H9 (cell line): ENCODE data around the gene UMAD1. TPM values are rescaled to one million over a fixed set of nuclear protein-coding genes. Genes with fewer than 3 reads are reported as not detected.

Experiments used
- DNase-seq: peaks from one replicate; pipeline ENCODE4 v3.0.0-alpha.2; 2017
- H2AFZ ChIP-seq: one replicate; pipeline ENCODE4 v1.6.1; 2013; ENCODE audit warnings: mild to moderate bottlenecking, low read length, control low read depth, moderate library complexity
- H2AK5ac ChIP-seq: 2 replicates; pipeline ENCODE4 v1.6.1; 2013; ENCODE audit warnings: low read length, control low read depth, mixed read lengths; ENCODE audit not compliant: insufficient read length
- H2BK120ac ChIP-seq: one replicate; pipeline ENCODE4 v1.6.1; 2013; ENCODE audit warnings: low read depth, mild to moderate bottlenecking, low read length, control low read depth, inconsistent platforms; ENCODE audit not compliant: poor library complexity, severe bottlenecking
- H2BK12ac ChIP-seq: 2 replicates; pipeline ENCODE4 v1.6.1; 2013; ENCODE audit warnings: low read length, control low read depth, mixed read lengths, low read depth; ENCODE audit not compliant: insufficient read length
- H2BK15ac ChIP-seq: 2 replicates; pipeline ENCODE4 v1.6.1; 2013; ENCODE audit warnings: low read depth, low read length, control low read depth
- H2BK20ac ChIP-seq: one replicate; pipeline ENCODE4 v1.6.1; 2013; ENCODE audit warnings: low read depth, mild to moderate bottlenecking, low read length, control low read depth, inconsistent platforms; ENCODE audit not compliant: poor library complexity, severe bottlenecking
- H2BK5ac ChIP-seq: 2 replicates; pipeline ENCODE4 v1.6.1; 2013; ENCODE audit warnings: low read length, control low read depth, mixed read lengths; ENCODE audit not compliant: insufficient read length
- H3K14ac ChIP-seq: 2 replicates; pipeline ENCODE4 v1.6.1; 2013; ENCODE audit warnings: low read length, control low read depth; ENCODE audit not compliant: insufficient read depth
- H3K18ac ChIP-seq: 2 replicates; pipeline ENCODE4 v1.6.1; 2013; ENCODE audit warnings: low read depth, mild to moderate bottlenecking, mixed read lengths, low read length, control low read depth; ENCODE audit not compliant: insufficient read length
- H3K23ac ChIP-seq: 2 replicates; pipeline ENCODE4 v1.6.1; 2013; ENCODE audit warnings: low read length, control low read depth, mixed read lengths, low read depth; ENCODE audit not compliant: insufficient read length
- H3K23me2 ChIP-seq: 2 replicates; pipeline ENCODE4 v1.6.1; 2013; ENCODE audit warnings: low read depth, mild to moderate bottlenecking, mixed read lengths, low read length, control low read depth; ENCODE audit not compliant: insufficient read length, poor library complexity, severe bottlenecking
- H3K27ac ChIP-seq: 2 replicates; pipeline ENCODE4 v1.5.1; 2013; ENCODE audit warnings: low read length, control low read depth, mixed read lengths, low read depth; ENCODE audit not compliant: insufficient read length
- H3K27me3 ChIP-seq: 2 replicates; pipeline ENCODE4 v1.6.1; 2013; ENCODE audit warnings: low read length, control low read depth, inconsistent platforms; ENCODE audit not compliant: insufficient read depth
- H3K4ac ChIP-seq: 2 replicates; pipeline ENCODE4 v1.6.1; 2013; ENCODE audit warnings: low read depth, mild to moderate bottlenecking, control low read depth, inconsistent platforms, low read length, moderate library complexity
- H3K4me1 ChIP-seq: 2 replicates; pipeline ENCODE4 v1.6.1; 2013; ENCODE audit warnings: low read length, control low read depth, inconsistent platforms; ENCODE audit not compliant: insufficient read depth
- H3K4me2 ChIP-seq: 2 replicates; pipeline ENCODE4 v1.6.1; 2013; ENCODE audit warnings: low read length, control low read depth, mixed read lengths; ENCODE audit not compliant: insufficient read length, insufficient read depth
- H3K56ac ChIP-seq: 2 replicates; pipeline ENCODE4 v1.6.1; 2013; ENCODE audit warnings: low read depth, mild to moderate bottlenecking, mixed read lengths, low read length, control low read depth; ENCODE audit not compliant: insufficient read length
- H3K79me1 ChIP-seq: 2 replicates; pipeline ENCODE4 v1.6.1; 2013; ENCODE audit warnings: low read depth, mild to moderate bottlenecking, moderate library complexity, low read length, control low read depth, inconsistent platforms; ENCODE audit not compliant: insufficient read depth, poor library complexity, severe bottlenecking
- H3K79me2 ChIP-seq: 2 replicates; pipeline ENCODE4 v1.6.1; 2013; ENCODE audit warnings: low read length, control low read depth, inconsistent platforms; ENCODE audit not compliant: insufficient read depth
- H3K9ac ChIP-seq: 2 replicates; pipeline ENCODE4 v1.6.1; 2013; ENCODE audit warnings: low read length, control low read depth, mixed read lengths; ENCODE audit not compliant: insufficient read length; ENCODE audit errors: extremely low read depth
- H3K9me3 ChIP-seq: one replicate; pipeline ENCODE4 v1.6.1; 2013; ENCODE audit warnings: low read depth, low read length, inconsistent platforms; ENCODE audit not compliant: control insufficient read depth
- H3T11ph ChIP-seq: one replicate; pipeline ENCODE4 v1.6.1; 2013; ENCODE audit warnings: mild to moderate bottlenecking, low read length, control low read depth, inconsistent platforms
- H4K20me1 ChIP-seq: one replicate; pipeline ENCODE4 v1.6.1; 2013; ENCODE audit not compliant: control insufficient read depth, insufficient read length, insufficient read depth
- H4K5ac ChIP-seq: 2 replicates; pipeline ENCODE4 v1.6.1; 2013; ENCODE audit warnings: low read depth, mild to moderate bottlenecking, mixed read lengths, low read length, control low read depth; ENCODE audit not compliant: insufficient read length
- H4K8ac ChIP-seq: replicated peaks from 2 replicates; pipeline ENCODE4 v1.6.1; 2013; ENCODE audit warnings: low read length, control low read depth, mixed read lengths, low read depth; ENCODE audit not compliant: insufficient read length
- H4K91ac ChIP-seq: 2 replicates; pipeline ENCODE4 v1.6.1; 2013; ENCODE audit warnings: low read depth, mild to moderate bottlenecking, moderate library complexity, mixed read lengths, low read length, control low read depth; ENCODE audit not compliant: insufficient read length
- H3K27ac Mint-ChIP-seq, 3 experiments: 2 replicates in 2 of 3; 3 replicates in 1 of 3; pipeline ENCODE4 v1.8.0; 2020 to 2021; ENCODE audit warnings: mixed read lengths in 3 of 3, mild to moderate bottlenecking in 1 of 3, moderate library complexity in 1 of 3
- H3K27me3 Mint-ChIP-seq: 2 replicates; pipeline ENCODE4 v1.8.0; 2021; ENCODE audit warnings: low read depth, mild to moderate bottlenecking, moderate library complexity, mixed read lengths
- H3K36me3 Mint-ChIP-seq, 3 experiments: 2 replicates in 2 of 3; 3 replicates in 1 of 3; pipeline ENCODE4 v1.8.0; 2020 to 2021; ENCODE audit warnings: low read depth in 3 of 3, mixed read lengths in 3 of 3; ENCODE audit not compliant: insufficient read depth in 1 of 3
- H3K4me1 Mint-ChIP-seq, 2 experiments: 2 replicates each; pipeline ENCODE4 v1.8.0; 2020; ENCODE audit warnings: mixed read lengths in 2 of 2
- H3K4me3 Mint-ChIP-seq, 2 experiments: 2 replicates in 1 of 2; 3 replicates in 1 of 2; pipeline ENCODE4 v1.8.0; 2020 to 2021; ENCODE audit warnings: mild to moderate bottlenecking in 2 of 2, mixed read lengths in 2 of 2, moderate library complexity in 1 of 2
- H3K9me3 Mint-ChIP-seq, 2 experiments: 2 replicates in 1 of 2; 3 replicates in 1 of 2; pipeline ENCODE4 v1.8.0; 2020; ENCODE audit warnings: mild to moderate bottlenecking in 2 of 2, mixed read lengths in 2 of 2, moderate library complexity in 1 of 2
- CTCF ChIP-seq: fragments of 200-600 bp; sonication (generic); conservative IDR thresholded peaks from 3 replicates; pipeline ENCODE4 v1.8.0; 2021; ENCODE audit warnings: antibody characterized with exemption, mild to moderate bottlenecking
- WGBS: extraction: QIAGEN DNeasy Blood & Tissue Kit; methylation state at CpG from one replicate; pipeline ENCODE4 v1.1.7; 2013; ENCODE audit warnings: missing lambda C conversion rate, low lambda C conversion rate, mixed read lengths; ENCODE audit not compliant: insufficient read length; ENCODE audit errors: extremely low coverage; 5-methylcytosine and 5-hydroxymethylcytosine counted together
- total RNA-seq: library from RNA; stranded (reverse); gene quantifications from 2 replicates; pipeline ENCODE4 v1.2.1, GENCODE V29; 2021

UMAD1 gene
- total RNA-seq, 1 experiment from 2014 or later, result 8.9 TPM

- Histone ChIP-seq H4K20me1 (no peaks in the 10 kb centered on the region), H4K91ac (no peak overlapping the region), H3K79me1 (no peaks in the 10 kb centered on the region), H3K9me3 (no peaks in the 10 kb centered on the region), H3K23me2 (no peaks in the 10 kb centered on the region), H4K8ac (no peak overlapping the region), H3K27ac (no peak overlapping the region), H3K27me3 (no peaks in the 10 kb centered on the region), H3K4ac (no peak overlapping the region), H3T11ph (no peak overlapping the region), H3K4me1 (no peaks in the 10 kb centered on the region), H3K79me2 (no peaks in the 10 kb centered on the region), H2BK120ac (no peak overlapping the region), H4K5ac (no peak overlapping the region), H3K56ac (no peak overlapping the region), H3K18ac (no peak overlapping the region), H2AFZ (no peak overlapping the region), H2BK20ac (no peak overlapping the region), H2BK15ac (no peak overlapping the region), H3K23ac (no peak overlapping the region), H2BK5ac (no peak overlapping the region), H3K4me2 (no peak overlapping the region), H3K14ac (no peak overlapping the region), H2BK12ac (no peak overlapping the region), H2AK5ac (no peak overlapping the region), H3K9ac (no peak overlapping the region)
- no CpG with 5 or more reads among the region's 7 CpGs for WGBS
- no peak for DNase-seq
- Mint-ChIP-seq H3K4me1 (peaks cover 18% of the 10 kb centered on the region in 2 experiments), H3K4me3 (no peak overlapping the region), H3K9me3 (no peaks in the 10 kb centered on the region), H3K27me3 (no peaks in the 10 kb centered on the region), H3K27ac (no peak overlapping the region), H3K36me3 (no peaks in the 10 kb centered on the region; a peak in 1 of 7 replicates)
- no peak for TF ChIP-seq CTCF
Observed at GRCh38 chr7:7841027-7841426, 200.5 kb downstream of the UMAD1 start.
